Osteoblast (primary cell): ENCODE data around the gene RCHY1. TPM values are rescaled to one million over a fixed set of nuclear protein-coding genes. Genes with fewer than 3 reads are reported as not detected.

Source experiments
- DNase-seq: peaks from one replicate; pipeline ENCODE4 v3.0.0; 2011; ENCODE audit warnings: low spot score, mixed read lengths; ENCODE audit not compliant: insufficient read length; ENCODE audit errors: missing footprints
- H2AFZ ChIP-seq: 2 replicates; pipeline ENCODE4 v1.6.0; 2011; ENCODE audit warnings: mild to moderate bottlenecking, low read length
- H3K27ac ChIP-seq: 2 replicates; pipeline ENCODE4 v1.5.1; 2011; ENCODE audit warnings: mild to moderate bottlenecking, low read depth, low read length, moderate library complexity
- H3K27me3 ChIP-seq: 2 replicates; pipeline ENCODE4 v1.6.0; 2012; ENCODE audit warnings: mild to moderate bottlenecking, control low read depth, inconsistent platforms, low read length, moderate library complexity; ENCODE audit not compliant: insufficient read depth
- H3K36me3 ChIP-seq: 2 replicates; pipeline ENCODE4 v1.5.1; 2011; ENCODE audit warnings: mild to moderate bottlenecking, low read length, control low read depth, moderate library complexity; ENCODE audit not compliant: insufficient read depth
- H3K4me1 ChIP-seq: 2 replicates; pipeline ENCODE4 v1.5.1; 2011; ENCODE audit warnings: mild to moderate bottlenecking, low read length, control low read depth, moderate library complexity; ENCODE audit not compliant: insufficient read depth
- H3K4me2 ChIP-seq: 2 replicates; pipeline ENCODE4 v1.6.0; 2011; ENCODE audit warnings: mild to moderate bottlenecking, low read length; ENCODE audit not compliant: insufficient read depth
- H3K4me3 ChIP-seq: fragments of 200-600 bp; sonication (generic); 3 replicates; pipeline ENCODE4 v1.5.1; 2012; ENCODE audit warnings: mild to moderate bottlenecking, low read length, inconsistent platforms; ENCODE audit not compliant: insufficient read depth
- H3K79me2 ChIP-seq: 2 replicates; pipeline ENCODE4 v1.6.0; 2012; ENCODE audit warnings: mild to moderate bottlenecking, low read length, control low read depth, inconsistent platforms; ENCODE audit not compliant: insufficient read depth
- H3K9me3 ChIP-seq: 2 replicates; pipeline ENCODE4 v1.5.1; 2011; ENCODE audit warnings: low read depth, low read length, control low read depth
- H4K20me1 ChIP-seq: 2 replicates; pipeline ENCODE4 v1.6.0; 2012; ENCODE audit warnings: mild to moderate bottlenecking, low read length, control low read depth; ENCODE audit not compliant: insufficient read depth
- CTCF ChIP-seq: IDR thresholded peaks from 2 replicates; pipeline ENCODE4 v1.5.1; 2011; ENCODE audit warnings: mild to moderate bottlenecking, low read depth, low read length, moderate library complexity; ENCODE audit errors: extremely low read depth
- total RNA-seq: library from RNA; depleted of rRNA; stranded (reverse); fragments of >200 nt; gene quantifications from 2 replicates; pipeline ENCODE4 v1.2.3, GENCODE V29; 2012

Gene RCHY1
- total RNA-seq, 1 donor: 27.9 TPM

GRCh38 chr4:75484190-75484589, 30.0 kb downstream of the RCHY1 start:
- no peak for TF ChIP-seq CTCF
- Histone ChIP-seq H3K4me3 (no peak overlapping the region), H3K4me1 (no peaks in the 10 kb centered on the region), H3K9me3 (no peaks in the 10 kb centered on the region), H3K27ac (no peak overlapping the region), H3K36me3 (peaks cover 31% of the 10 kb centered on the region), H2AFZ (no peak overlapping the region), H4K20me1 (no peaks in the 10 kb centered on the region), H3K4me2 (no peak overlapping the region), H3K79me2 (no peaks in the 10 kb centered on the region), H3K27me3 (no peaks in the 10 kb centered on the region)
- DNase-seq: no peak

GRCh38 chr4:75477201-75477600, 37.0 kb downstream of the RCHY1 start:
- DNase-seq: no peak
- H3K9me3 ChIP-seq: no peaks in the 10 kb centered on the region
- no peak overlapping the region for H3K27ac ChIP-seq
- H3K4me3 ChIP-seq: no peak overlapping the region
- H3K79me2 ChIP-seq: no peaks in the 10 kb centered on the region
- H4K20me1 ChIP-seq: no peaks in the 10 kb centered on the region
- no peak overlapping the region for H2AFZ ChIP-seq
- no peak overlapping the region for H3K4me2 ChIP-seq
- no peaks in the 10 kb centered on the region for H3K27me3 ChIP-seq
- no peaks in the 10 kb centered on the region for H3K4me1 ChIP-seq
- no peak for TF ChIP-seq CTCF
- H3K36me3 ChIP-seq: peaks cover 19% of the 10 kb centered on the region

- Histone ChIP-seq H3K4me3 (no peak overlapping the region), H3K27me3 (no peaks in the 10 kb centered on the region), H3K79me2 (no peaks in the 10 kb centered on the region), H3K4me1 (no peaks in the 10 kb centered on the region), H4K20me1 (no peaks in the 10 kb centered on the region), H2AFZ (no peak overlapping the region), H3K4me2 (no peak overlapping the region), H3K27ac (no peak overlapping the region), H3K9me3 (no peaks in the 10 kb centered on the region), H3K36me3 (no peaks in the 10 kb centered on the region)
- TF ChIP-seq CTCF: no peak
- DNase-seq: no peak
Measured at GRCh38 chr4:75470738-75471137, 43.5 kb downstream of the RCHY1 start.

- no peak overlapping the region for H3K4me3 ChIP-seq
- no peaks in the 10 kb centered on the region for H3K4me1 ChIP-seq
- no peaks in the 10 kb centered on the region for H3K27me3 ChIP-seq
- no peak for TF ChIP-seq CTCF
- DNase-seq: no peak
- H3K4me2 ChIP-seq: no peak overlapping the region
- H4K20me1 ChIP-seq: no peaks in the 10 kb centered on the region
- no peaks in the 10 kb centered on the region for H3K36me3 ChIP-seq
- H3K9me3 ChIP-seq: no peaks in the 10 kb centered on the region
- no peak overlapping the region for H3K27ac ChIP-seq
- H2AFZ ChIP-seq: no peak overlapping the region
- no peaks in the 10 kb centered on the region for H3K79me2 ChIP-seq
Measured at GRCh38 chr4:75469896-75470295, 44.3 kb downstream of the RCHY1 start.
